GM12892 (cell line): ENCODE data around the gene ASB10.
A peak's percentile ranks its signal among the peaks of the same experiment; 100 is the strongest.

Experiments
- DNase-seq: peaks from one replicate; pipeline ENCODE4 v3.0.0; 2011; ENCODE audit not compliant: insufficient read length
- FAIRE-seq: peaks from 2 replicates; lab custom pipeline; 2011; peaks lifted over from hg19 to GRCh38; lab: Jason Lieb, UNC
- POLR2A ChIP-seq: IDR thresholded peaks from 2 replicates; pipeline ENCODE4 v1.6.1; 2011; ENCODE audit warnings: low read depth, low read length, control low read depth
- POLR2AphosphoS5 ChIP-seq: IDR thresholded peaks from 2 replicates; pipeline ENCODE4 v1.6.1; 2011; ENCODE audit warnings: low read depth, low read length, control low read depth
- TAF1 ChIP-seq: IDR thresholded peaks from 2 replicates; pipeline ENCODE4 v1.6.1; 2011; ENCODE audit warnings: low read depth, mild to moderate bottlenecking, control low read depth, low read length, borderline replicate concordance

The ASB10 gene

GRCh38 chr7:151168003-151168786 lies 18.9 kb downstream of the ASB10 start:
- peak; percentile 14 for FAIRE-seq
- DNase-seq: peak; percentile 67
- TF ChIP-seq TAF1 (no peak), POLR2AphosphoS5 (no peak), POLR2A (no peak)

- DNase-seq: no peak
- TF ChIP-seq POLR2A (no peak), POLR2AphosphoS5 (no peak), TAF1 (no peak)
- no peak for FAIRE-seq
These were observed 19.7 kb downstream of the ASB10 start, which contains the start of gene GBX1 for GRCh38 chr7:151167197-151167961. TSS of gene GBX1 (minus strand) at chr7:151167694. CDS start at chr7:151167548, 146 bp downstream.

GRCh38 chr7:151166629-151167196 lies 20.3 kb downstream of the ASB10 start:
- DNase-seq (no peak), FAIRE-seq (no peak)
- no peak for TF ChIP-seq TAF1
- no peak for TF ChIP-seq POLR2AphosphoS5
- no peak for TF ChIP-seq POLR2A

- DNase-seq (no peak), FAIRE-seq (no peak)
- TF ChIP-seq POLR2A: no peak
- TF ChIP-seq TAF1: no peak
- no peak for TF ChIP-seq POLR2AphosphoS5
These were observed 25.3 kb downstream of the ASB10 start for GRCh38 chr7:151161757-151162156.

- FAIRE-seq (no peak), DNase-seq (no peak)
- TF ChIP-seq POLR2AphosphoS5 (no peak), POLR2A (no peak), TAF1 (no peak)
These were observed 29.3 kb downstream of the ASB10 start for GRCh38 chr7:151157645-151158329.

GRCh38 chr7:151152643-151153513 lies 34.2 kb downstream of the ASB10 start:
- FAIRE-seq: no peak
- TF ChIP-seq POLR2AphosphoS5 (no peak), TAF1 (no peak), POLR2A (no peak)
- DNase-seq: no peak

GRCh38 chr7:151150388-151150787 lies 36.7 kb downstream of the ASB10 start:
- DNase-seq (no peak), FAIRE-seq (no peak)
- TF ChIP-seq POLR2AphosphoS5: no peak
- no peak for TF ChIP-seq TAF1
- no peak for TF ChIP-seq POLR2A

- DNase-seq: no peak
- FAIRE-seq: no peak
- no peak for TF ChIP-seq TAF1
- TF ChIP-seq POLR2AphosphoS5: no peak
- TF ChIP-seq POLR2A: no peak
These were observed 38.5 kb downstream of the ASB10 start for GRCh38 chr7:151148319-151149259.

- FAIRE-seq: no peak
- DNase-seq: no peak
- TF ChIP-seq TAF1 (no peak), POLR2AphosphoS5 (no peak), POLR2A (no peak)
These were observed 40.3 kb downstream of the ASB10 start for GRCh38 chr7:151146761-151147160.
